BLaER1 (cell line): ENCODE results near the gene MAP3K4.

Source experiments
- H3K27ac ChIP-seq: shearing (Covaris generic); formaldehyde crosslinking; 2 replicates; pipeline ENCODE4 v1.8.1; 2022
- H3K27me3 ChIP-seq: shearing (Covaris generic); formaldehyde crosslinking; 2 replicates; pipeline ENCODE4 v1.8.1; 2022
- H3K36me3 ChIP-seq: shearing (Covaris generic); formaldehyde crosslinking; 2 replicates; pipeline ENCODE4 v1.8.1; 2022
- H3K4me1 ChIP-seq: shearing (Covaris generic); formaldehyde crosslinking; 2 replicates; pipeline ENCODE4 v1.8.1; 2022
- H3K4me2 ChIP-seq: shearing (Covaris generic); formaldehyde crosslinking; 2 replicates; pipeline ENCODE4 v1.8.1; 2022
- H3K4me3 ChIP-seq: shearing (Covaris generic); formaldehyde crosslinking; 2 replicates; pipeline ENCODE4 v1.8.1; 2022
- H3K9ac ChIP-seq: shearing (Covaris generic); formaldehyde crosslinking; 2 replicates; pipeline ENCODE4 v1.8.1; 2022
- H3K9me3 ChIP-seq: shearing (Covaris generic); formaldehyde crosslinking; 2 replicates; pipeline ENCODE4 v1.8.1; 2022
- H4K20me1 ChIP-seq: shearing (Covaris generic); formaldehyde crosslinking; 2 replicates; pipeline ENCODE4 v1.8.1; 2022
- Cebpa-rat ChIP-seq: shearing (Covaris generic); IDR thresholded peaks from 2 replicates; pipeline ENCODE4 v1.8.1; 2022

Gene MAP3K4

DNA sequence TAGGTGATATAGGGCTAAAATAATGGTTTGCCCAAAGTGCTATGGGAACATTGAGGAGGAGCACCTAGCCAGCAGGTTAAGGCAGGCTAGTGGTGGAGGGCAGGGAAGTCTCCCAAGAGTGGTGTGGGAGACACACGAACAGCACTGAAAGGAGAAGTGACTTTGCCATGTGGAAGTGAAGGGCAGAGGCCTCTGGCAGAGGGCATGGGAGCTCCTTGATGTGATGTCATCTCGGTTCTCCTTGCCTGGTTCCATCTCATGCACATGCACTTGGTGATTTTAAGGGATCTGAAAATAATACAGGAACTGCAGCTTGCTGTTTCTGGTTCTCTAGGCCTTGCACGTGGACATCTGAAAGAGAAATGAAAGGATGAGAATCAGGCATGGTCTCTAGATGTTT is 4.7 kb upstream of the MAP3K4 start:
- Histone ChIP-seq H3K9me3 (peaks cover 36% of the 10 kb centered on the region), H4K20me1 (no peaks in the 10 kb centered on the region), H3K27ac (no peak overlapping the region), H3K36me3 (0 out of 2 replicates have a peak, but pooled peaks cover 7% of the 10 kb centered on the region), H3K27me3 (no peaks in the 10 kb centered on the region), H3K4me1 (peaks cover 5% of the 10 kb centered on the region), H3K9ac (no peak overlapping the region), H3K4me2 (no peak overlapping the region), H3K4me3 (no peak overlapping the region)
- no peak for TF ChIP-seq Cebpa-rat

- Histone ChIP-seq H4K20me1 (no peaks in the 10 kb centered on the region), H3K4me2 (no peak overlapping the region), H3K9ac (no peak overlapping the region), H3K9me3 (peaks cover 32% of the 10 kb centered on the region), H3K4me3 (no peak overlapping the region), H3K27me3 (no peaks in the 10 kb centered on the region), H3K36me3 (0 out of 2 replicates have a peak, but pooled peaks cover 7% of the 10 kb centered on the region), H3K4me1 (peaks cover 5% of the 10 kb centered on the region), H3K27ac (no peak overlapping the region)
- TF ChIP-seq Cebpa-rat: no peak
These were observed 4.3 kb upstream of the MAP3K4 start for GRCh38 chr6:160987265-160987664.

- peak overlapping the region; percentile 92 for H3K9ac ChIP-seq
- peak overlapping the region; percentile 93 for H3K27ac ChIP-seq
- peaks cover 33% of the 10 kb centered on the region for H4K20me1 ChIP-seq
These were observed 643 bp upstream of the MAP3K4 start for GRCh38 chr6:160990847-160991405.

DNA sequence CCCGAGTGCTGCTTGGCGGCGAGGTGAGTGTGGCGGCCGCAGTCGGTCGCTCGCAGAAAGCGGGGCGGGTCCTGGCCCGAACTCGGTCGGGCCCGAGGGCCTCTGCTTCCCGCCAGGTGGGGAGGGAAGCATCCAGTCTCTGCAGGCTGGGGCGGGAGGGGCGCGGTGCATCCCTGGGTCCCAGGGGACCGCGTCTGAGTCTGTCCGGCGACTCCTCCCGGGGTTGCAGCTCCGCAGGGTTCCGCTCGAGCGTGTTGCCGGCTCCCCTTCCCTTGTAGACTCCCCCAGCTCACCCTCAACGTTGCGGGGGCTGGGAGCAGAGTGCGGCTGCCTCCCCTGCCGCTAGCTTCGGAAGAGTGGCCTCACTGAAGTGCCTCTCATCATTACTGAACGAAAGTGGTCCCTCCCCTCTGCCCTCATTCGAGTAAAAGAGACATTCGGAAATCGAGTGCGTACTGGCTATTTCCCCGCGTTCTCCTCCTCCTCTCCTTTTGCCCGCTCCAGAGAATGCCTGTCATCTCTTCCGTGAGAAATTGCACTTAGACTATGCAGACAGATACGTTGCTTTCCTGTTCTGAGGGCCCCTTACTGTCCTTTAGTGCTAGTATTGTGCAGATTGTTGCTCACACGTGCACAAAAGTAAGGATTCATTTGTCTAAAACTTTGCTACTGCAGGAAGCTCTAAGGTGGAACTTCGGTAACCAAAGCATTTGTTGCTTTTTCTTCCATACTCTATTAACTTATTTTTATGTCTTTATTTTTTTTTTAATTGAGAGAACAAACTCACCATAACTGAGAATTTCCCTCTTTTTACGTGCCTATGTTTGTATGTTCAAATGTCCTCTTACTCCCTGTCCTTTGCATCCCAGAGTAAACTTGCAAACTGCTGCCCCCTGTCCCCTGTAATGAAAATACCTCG is 751 bp downstream of the MAP3K4 start:
- Histone ChIP-seq H3K9me3 (no peaks in the 10 kb centered on the region), H3K27me3 (no peaks in the 10 kb centered on the region), H4K20me1 (peaks cover 47% of the 10 kb centered on the region), H3K36me3 (peaks cover under 1% of the 10 kb centered on the region; the same call in 1 of the 2 replicates), H3K27ac (peak overlapping the region; percentile 93), H3K4me2 (peak overlapping the region; percentile 88), H3K4me3 (peak overlapping the region; percentile 99), H3K4me1 (peaks cover 21% of the 10 kb centered on the region), H3K9ac (peak overlapping the region; percentile 92)
- TF ChIP-seq Cebpa-rat: no peak

More at GRCh38 chr6:160990847-160991405, 643 bp upstream of the MAP3K4 start:
- H3K4me3 ChIP-seq: peak overlapping the region; percentile 99
- H3K4me2 ChIP-seq: peak overlapping the region; percentile 81
- peaks cover 21% of the 10 kb centered on the region for H3K4me1 ChIP-seq
- TF ChIP-seq Cebpa-rat: no peak
- no peaks in the 10 kb centered on the region for H3K27me3 ChIP-seq
- H3K9me3 ChIP-seq: no peaks in the 10 kb centered on the region
- H3K36me3 ChIP-seq: no peaks in the 10 kb centered on the region

- no peak overlapping the region for H3K27ac ChIP-seq
- no peaks in the 10 kb centered on the region for H3K27me3 ChIP-seq
- H3K4me2 ChIP-seq: peak overlapping the region; percentile 88
- TF ChIP-seq Cebpa-rat: no peak
- peaks cover 6% of the 10 kb centered on the region; the same call in 1 of the 2 replicates for H3K36me3 ChIP-seq
- peaks cover 53% of the 10 kb centered on the region for H4K20me1 ChIP-seq
- H3K4me3 ChIP-seq: peak overlapping the region; percentile 99
- no peak overlapping the region for H3K9ac ChIP-seq
- H3K4me1 ChIP-seq: peaks cover 21% of the 10 kb centered on the region
- H3K9me3 ChIP-seq: no peaks in the 10 kb centered on the region
These were observed 1.4 kb downstream of the MAP3K4 start for GRCh38 chr6:160992980-160993314.

GRCh38 chr6:160995271-160995670 is 3.7 kb downstream of the MAP3K4 start:
- Histone ChIP-seq H3K9me3 (no peaks in the 10 kb centered on the region), H3K9ac (no peak overlapping the region), H3K27me3 (no peaks in the 10 kb centered on the region), H4K20me1 (peaks cover 75% of the 10 kb centered on the region), H3K4me3 (no peak overlapping the region), H3K27ac (no peak overlapping the region), H3K4me2 (no peak overlapping the region), H3K36me3 (peaks cover 7% of the 10 kb centered on the region; the same call in 1 of the 2 replicates), H3K4me1 (peaks cover 21% of the 10 kb centered on the region)
- no peak for TF ChIP-seq Cebpa-rat

GRCh38 chr6:160996131-160996601 is 4.6 kb downstream of the MAP3K4 start:
- H3K4me2 ChIP-seq: no peak overlapping the region
- no peak overlapping the region for H3K9ac ChIP-seq
- H4K20me1 ChIP-seq: peaks cover 79% of the 10 kb centered on the region
- no peaks in the 10 kb centered on the region for H3K27me3 ChIP-seq
- peaks cover 7% of the 10 kb centered on the region; the same call in 1 of the 2 replicates for H3K36me3 ChIP-seq
- no peak overlapping the region for H3K27ac ChIP-seq
- H3K4me1 ChIP-seq: peaks cover 16% of the 10 kb centered on the region; the same call in 1 of the 2 replicates
- no peak for TF ChIP-seq Cebpa-rat
- H3K9me3 ChIP-seq: no peaks in the 10 kb centered on the region
- no peak overlapping the region for H3K4me3 ChIP-seq

DNA sequence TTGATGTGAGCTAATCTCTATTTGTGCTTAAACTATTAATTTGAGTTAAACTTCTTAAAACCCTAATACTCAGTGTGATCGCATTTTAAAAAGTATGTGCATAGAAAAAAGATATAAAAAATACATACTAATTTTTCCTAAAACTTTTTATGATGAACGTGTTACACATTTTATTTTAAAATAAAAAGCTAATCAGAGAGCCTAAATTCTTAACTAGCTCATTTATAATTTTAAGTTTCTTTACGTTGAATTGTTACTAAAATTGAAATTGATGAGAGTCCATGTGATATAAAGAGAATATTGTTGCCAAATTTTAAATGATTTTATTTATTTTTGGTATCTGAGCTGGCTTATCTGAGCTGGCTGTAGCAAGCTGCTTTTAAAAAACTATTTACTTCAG is 6.6 kb downstream of the MAP3K4 start:
- no peak for TF ChIP-seq Cebpa-rat
- H3K9ac ChIP-seq: no peak overlapping the region
- H4K20me1 ChIP-seq: peaks cover 93% of the 10 kb centered on the region
- no peak overlapping the region for H3K27ac ChIP-seq
- no peak overlapping the region for H3K4me2 ChIP-seq
- H3K4me1 ChIP-seq: peaks cover 26% of the 10 kb centered on the region; the same call in 1 of the 2 replicates
- no peaks in the 10 kb centered on the region for H3K27me3 ChIP-seq
- H3K9me3 ChIP-seq: no peaks in the 10 kb centered on the region
- H3K4me3 ChIP-seq: no peak overlapping the region
- H3K36me3 ChIP-seq: peaks cover 7% of the 10 kb centered on the region; the same call in 1 of the 2 replicates

- H3K27ac ChIP-seq: no peak overlapping the region
- no peak overlapping the region for H3K4me3 ChIP-seq
- H3K27me3 ChIP-seq: no peaks in the 10 kb centered on the region
- H3K36me3 ChIP-seq: peaks cover 7% of the 10 kb centered on the region; the same call in 1 of the 2 replicates
- no peak for TF ChIP-seq Cebpa-rat
- no peaks in the 10 kb centered on the region for H3K9me3 ChIP-seq
- H4K20me1 ChIP-seq: peaks cover 92% of the 10 kb centered on the region
- no peak overlapping the region for H3K9ac ChIP-seq
- no peak overlapping the region for H3K4me2 ChIP-seq
- H3K4me1 ChIP-seq: peaks cover 20% of the 10 kb centered on the region; the same call in 1 of the 2 replicates
These were observed 7.2 kb downstream of the MAP3K4 start for GRCh38 chr6:160998766-160999165.

DNA sequence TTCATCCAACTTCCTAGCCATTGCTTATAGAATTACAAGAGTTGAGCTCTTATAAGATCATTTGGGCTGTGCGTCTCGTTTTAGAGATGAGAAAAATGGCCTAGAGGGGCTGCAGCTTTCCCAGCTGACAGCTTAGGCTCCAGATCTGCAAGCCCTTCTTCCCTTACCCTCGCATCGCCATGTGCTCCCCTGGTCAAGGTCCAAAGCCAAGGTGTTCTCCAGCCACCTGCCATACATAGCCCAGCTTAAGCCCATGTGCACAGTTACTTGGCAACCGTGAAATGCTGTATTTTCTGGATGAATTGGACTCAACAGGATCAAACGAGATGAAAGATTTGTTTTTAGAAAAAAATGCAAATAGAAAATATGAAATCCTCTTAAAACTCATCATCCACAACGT is 7.9 kb downstream of the MAP3K4 start:
- H3K9me3 ChIP-seq: no peaks in the 10 kb centered on the region
- 0 out of 2 replicates have a peak, but pooled peaks cover 14% of the 10 kb centered on the region for H3K4me1 ChIP-seq
- H3K27ac ChIP-seq: no peak overlapping the region
- no peaks in the 10 kb centered on the region for H3K27me3 ChIP-seq
- H3K4me2 ChIP-seq: no peak overlapping the region
- H4K20me1 ChIP-seq: peaks cover 84% of the 10 kb centered on the region
- H3K4me3 ChIP-seq: no peak overlapping the region
- H3K9ac ChIP-seq: no peak overlapping the region
- TF ChIP-seq Cebpa-rat: no peak
- H3K36me3 ChIP-seq: peaks cover 7% of the 10 kb centered on the region; the same call in 1 of the 2 replicates
